ENCODE measurements around the gene SLC25A42.
A peak's percentile ranks its signal among the peaks of the same experiment; 100 is the strongest.

The SLC25A42 gene

DNA sequence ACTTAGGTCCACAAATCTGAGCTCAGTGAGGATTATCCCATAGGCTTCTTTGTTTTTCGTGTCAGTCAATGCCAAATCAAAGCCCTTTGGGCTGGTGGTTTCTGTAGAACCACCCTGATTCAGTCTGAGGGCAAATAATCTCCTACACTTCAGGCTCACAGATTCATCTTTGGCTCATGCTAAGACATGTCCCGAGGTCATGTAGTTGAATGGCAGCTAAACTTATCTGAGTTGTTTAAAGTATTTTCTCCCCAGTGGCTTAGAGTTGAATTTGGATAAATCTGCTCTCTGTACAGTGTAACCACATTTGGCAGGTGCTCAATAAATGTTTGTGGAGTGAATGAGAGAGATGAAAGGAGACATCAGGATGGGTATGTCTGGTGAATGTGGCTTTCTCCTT lies 13.1 kb upstream of the SLC25A42 start:
- no peak for DNase-seq (ENCODE audit: low read depth)

DNA sequence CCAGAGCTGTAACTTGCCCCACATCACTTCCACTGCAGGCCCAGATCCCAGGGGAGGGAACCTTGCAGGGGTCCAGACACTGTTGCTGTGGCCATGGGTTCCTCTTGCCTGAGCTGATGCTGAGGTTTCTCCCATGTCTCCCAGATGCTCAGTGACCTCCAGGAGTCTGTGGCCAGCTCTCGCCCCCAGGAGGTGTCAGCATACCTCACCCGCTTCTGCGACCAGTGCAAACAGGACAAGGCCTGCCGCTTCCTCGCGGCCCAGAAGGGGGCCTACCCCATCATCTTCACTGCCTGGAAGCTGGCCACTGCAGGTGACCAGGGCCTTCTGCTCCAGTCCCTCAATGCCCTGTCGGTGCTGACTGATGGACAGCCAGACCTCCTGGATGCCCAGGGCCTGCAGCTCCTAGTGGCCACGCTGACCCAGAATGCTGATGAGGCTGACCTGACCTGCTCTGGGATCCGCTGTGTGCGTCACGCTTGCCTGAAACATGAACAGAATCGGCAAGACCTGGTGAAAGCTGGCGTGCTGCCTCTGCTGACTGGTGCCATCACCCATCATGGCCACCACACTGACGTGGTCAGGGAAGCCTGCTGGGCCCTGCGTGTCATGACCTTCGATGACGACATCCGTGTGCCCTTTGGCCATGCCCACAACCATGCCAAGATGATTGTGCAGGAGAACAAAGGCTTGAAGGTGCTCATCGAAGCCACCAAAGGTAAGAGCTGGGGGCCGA lies 12.1 kb upstream of the SLC25A42 start:
- no peak for DNase-seq (ENCODE audit: low read depth)

DNA sequence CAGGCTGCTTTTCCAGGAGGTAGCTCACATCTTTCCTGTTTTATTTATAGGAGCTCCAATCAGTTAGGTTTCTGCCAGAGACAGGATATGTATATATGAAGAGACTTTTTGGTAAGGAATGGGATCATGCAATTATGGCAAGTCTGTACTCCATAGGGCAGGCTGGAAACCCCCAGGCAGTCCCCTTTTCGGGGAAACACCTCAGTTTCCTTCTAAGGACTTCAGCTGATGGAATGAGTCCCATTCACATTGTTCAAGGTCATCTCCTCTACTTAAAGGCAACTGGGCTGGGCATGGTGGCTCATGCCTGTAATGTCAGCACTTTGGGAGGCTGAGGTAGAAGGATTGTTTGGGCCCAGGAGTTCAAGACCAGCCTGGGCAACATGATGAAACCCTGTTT lies 10.9 kb upstream of the SLC25A42 start:
- DNase-seq (ENCODE audit: low read depth): no peak

DNA sequence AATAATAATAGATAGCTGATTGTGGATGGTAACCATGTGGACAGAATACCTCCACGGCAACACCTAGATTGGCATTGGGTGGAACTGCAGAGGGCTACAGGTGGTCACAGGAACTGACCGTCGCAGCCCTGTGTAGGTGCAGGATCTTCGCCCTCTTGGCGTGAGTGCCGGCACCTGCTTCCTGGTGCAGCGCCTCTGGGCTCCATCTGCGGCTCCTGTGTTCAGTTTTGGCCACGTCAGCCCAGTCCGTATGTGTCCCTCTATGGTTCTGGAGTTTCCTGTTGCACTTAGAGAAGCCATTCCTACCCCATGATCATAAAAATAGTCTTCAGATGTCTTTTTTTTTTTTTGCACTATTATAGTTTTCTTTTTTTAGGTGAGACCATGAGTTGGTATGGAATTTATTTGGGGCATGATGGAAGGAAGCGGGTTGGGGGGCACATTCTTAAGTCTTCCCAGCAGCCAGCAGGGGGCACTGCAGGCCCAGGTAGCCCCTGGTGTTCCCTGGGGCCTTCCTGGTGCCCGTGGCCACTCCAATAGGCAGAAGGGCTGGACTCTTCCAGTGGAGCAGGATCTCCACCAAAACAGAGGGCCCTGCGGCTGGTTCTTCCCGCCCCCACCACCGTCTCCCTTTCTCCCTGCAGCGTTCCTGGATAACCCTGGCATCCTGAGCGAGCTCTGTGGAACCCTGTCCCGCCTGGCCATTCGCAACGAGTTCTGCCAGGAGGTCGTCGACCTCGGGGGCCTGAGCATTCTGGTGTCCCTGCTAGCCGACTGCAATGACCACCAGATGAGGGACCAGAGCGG lies 10.1 kb upstream of the SLC25A42 start:
- DNase-seq (ENCODE audit: low read depth): peak; percentile 46

DNA sequence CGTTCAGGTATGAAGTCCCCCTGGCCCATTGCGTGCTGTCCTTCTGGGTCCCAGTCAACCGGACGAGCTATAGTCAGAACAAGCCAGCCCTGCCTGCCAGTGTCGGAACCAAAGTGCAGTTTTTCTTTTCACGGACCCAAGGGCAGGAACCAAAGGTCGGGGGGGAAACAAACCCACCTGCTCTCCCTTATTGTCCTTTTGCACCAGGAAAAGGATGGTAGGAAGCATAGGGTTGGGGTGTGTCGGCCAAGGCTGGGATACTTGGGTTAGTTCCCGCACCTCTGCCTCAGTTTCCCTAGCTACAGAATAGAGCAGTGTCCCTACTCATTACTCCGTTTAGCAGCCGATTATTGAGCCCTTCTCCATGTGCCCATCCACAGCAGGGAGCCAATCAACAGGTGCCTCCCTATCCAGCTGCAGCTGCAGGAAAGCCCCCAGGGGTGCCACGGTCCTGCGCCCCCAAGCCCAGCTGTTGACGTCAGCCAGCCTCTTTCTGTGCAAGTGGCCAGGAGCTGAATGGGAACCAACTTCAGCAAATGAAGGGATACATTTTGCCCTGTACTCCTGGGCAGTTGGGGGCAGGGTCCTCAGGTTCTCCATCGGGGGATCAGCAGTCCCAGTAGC lies 9.4 kb upstream of the SLC25A42 start:
- DNase-seq (ENCODE audit: low read depth): no peak

DNA sequence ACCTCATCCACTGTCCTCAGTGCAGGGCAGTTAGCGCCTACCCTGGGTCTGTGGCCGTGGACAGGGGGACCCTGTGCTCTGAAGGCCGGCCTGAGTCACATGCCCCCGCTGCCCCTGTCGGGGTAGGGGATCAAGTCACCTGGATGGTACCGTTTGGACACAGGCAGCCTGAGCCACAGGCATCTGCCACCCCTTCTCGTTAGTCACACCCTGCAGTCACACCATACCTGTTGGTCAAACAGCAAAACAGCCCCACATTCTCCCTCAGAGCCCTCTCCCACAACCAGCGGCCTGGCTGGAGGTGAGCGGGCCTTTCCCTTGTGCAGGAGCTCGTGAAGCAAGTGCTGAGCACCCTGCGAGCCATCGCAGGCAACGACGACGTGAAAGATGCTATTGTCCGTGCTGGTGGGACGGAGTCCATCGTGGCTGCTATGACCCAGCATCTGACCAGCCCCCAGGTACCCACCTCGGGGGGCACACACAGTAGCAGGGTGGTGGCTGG lies 8.8 kb upstream of the SLC25A42 start:
- DNase-seq (ENCODE audit: low read depth): no peak

DNA sequence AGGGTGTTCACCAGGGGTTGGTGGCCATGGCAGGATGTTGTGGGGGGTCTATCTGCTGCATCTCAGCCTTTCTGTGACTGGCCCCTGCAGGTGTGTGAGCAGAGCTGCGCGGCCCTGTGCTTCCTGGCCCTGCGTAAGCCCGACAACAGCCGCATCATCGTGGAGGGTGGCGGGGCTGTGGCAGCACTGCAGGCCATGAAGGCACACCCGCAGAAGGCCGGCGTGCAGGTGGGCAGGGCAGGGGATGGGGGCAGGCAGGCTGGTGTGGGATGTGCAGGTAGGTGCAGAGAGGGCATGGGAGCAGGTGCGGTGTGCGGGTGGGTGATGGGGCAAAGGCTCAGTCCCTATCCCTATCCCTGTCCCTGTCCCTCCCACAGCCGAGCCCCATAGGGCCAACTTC lies 8.1 kb upstream of the SLC25A42 start:
- DNase-seq (ENCODE audit: low read depth): no peak

DNA sequence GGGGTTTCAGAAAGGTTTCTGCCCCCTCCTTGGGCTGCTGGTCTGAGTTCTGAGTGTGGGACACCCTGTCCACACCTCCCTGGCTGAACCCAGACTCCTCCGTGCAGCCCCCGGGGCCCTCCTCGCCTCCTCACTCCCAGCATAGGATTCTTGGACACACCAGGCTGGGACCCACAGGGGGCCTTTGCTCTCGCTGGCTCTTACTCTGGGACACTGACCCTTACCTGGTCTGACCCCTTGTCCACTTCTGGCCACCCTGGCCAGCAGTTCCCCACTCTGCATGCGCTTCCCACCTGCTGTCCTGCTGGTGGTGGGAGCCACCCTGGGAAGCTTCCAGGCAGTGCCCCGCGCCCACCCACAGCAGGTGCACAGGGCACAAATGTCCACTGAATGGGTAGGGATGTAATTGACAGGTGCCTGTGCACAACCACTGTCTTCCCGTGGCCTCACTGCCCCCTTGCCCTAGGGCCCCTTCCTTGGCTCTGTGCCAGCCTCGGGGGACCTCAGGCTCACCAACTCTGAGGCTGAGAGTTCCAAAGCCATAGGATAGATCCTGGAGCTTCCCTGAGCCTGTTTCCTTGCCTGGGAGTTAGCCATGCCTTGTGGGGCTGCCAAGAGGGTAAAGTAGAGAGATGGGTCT lies 7.0 kb upstream of the SLC25A42 start:
- no peak for DNase-seq (ENCODE audit: low read depth)

DNA sequence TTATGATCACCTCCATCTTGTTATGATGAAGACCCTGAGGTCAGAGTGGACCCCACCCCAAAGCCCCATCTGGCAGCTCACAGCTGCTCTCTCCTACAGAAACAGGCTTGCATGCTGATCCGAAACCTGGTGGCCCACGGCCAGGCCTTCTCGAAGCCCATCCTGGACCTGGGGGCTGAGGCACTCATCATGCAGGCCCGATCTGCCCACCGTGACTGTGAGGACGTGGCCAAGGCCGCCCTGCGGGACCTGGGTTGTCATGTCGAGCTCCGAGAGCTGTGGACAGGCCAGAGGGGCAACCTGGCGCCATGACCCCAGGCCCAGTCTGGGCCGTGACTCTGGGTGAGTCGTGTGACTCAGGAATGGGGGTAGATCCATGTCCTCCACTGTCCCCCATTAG lies 6.5 kb upstream of the SLC25A42 start:
- no peak for DNase-seq (ENCODE audit: low read depth)

DNA sequence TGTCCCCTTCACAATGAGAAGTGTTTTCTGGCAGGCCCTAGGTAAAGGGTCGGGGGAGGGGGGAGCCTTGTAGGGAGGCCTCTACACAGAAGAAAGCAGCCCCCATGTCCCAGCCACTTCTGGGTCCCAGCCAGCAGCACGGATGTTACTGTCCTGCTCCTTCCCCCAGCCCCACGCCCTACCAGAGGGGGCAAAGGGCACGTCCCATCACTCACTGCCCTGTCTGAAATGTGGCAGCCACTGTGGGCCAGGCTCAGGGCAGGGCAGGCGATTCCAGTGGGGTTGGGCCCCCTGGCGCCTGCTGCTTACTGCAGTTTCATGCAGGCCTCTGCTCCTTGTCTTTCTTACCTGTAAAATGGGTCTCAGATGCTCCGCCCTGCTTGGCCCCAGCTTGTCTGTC lies 6.1 kb upstream of the SLC25A42 start:
- DNase-seq (ENCODE audit: low read depth): no peak

DNA sequence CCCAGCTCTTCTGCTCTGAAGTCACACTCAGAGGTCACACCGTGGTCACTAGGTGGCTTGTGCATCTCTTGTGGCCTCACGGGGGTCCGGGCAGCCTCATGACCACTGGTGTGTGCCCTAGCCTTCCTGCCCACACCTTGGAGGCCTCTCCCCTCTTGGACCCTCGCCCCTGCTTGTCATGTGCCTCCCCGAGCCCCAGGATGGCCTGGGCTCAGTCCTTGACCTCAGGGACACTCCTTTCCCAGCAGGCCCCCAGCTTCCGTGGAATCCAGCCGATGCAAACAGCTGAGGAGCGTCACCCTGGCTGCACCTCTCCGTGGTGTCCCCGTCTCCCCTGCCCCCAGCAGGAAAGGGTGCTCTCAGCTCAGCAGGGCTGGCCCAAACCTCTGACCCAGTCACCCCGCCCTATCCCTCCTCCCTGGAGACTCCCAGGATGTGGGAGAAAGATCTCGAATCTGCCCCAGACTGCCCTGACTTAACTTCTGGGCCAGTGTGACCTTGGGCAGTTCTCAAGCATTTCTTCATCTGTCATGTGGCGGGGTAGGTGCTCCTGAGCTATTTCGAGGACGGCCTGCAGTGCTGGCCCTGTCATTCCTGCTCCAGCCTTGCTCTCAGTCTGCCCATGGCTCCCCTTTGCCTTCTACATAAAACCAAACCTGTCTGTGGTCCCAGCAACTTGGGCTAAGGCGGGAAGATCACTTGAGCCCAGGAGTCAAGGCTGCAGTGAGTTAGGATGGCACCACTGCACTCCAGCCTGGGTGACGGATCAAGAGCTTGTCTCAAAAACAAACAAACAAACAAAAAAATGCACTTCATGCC lies 4.6 kb upstream of the SLC25A42 start:
- DNase-seq (ENCODE audit: low read depth): no peak

DNA sequence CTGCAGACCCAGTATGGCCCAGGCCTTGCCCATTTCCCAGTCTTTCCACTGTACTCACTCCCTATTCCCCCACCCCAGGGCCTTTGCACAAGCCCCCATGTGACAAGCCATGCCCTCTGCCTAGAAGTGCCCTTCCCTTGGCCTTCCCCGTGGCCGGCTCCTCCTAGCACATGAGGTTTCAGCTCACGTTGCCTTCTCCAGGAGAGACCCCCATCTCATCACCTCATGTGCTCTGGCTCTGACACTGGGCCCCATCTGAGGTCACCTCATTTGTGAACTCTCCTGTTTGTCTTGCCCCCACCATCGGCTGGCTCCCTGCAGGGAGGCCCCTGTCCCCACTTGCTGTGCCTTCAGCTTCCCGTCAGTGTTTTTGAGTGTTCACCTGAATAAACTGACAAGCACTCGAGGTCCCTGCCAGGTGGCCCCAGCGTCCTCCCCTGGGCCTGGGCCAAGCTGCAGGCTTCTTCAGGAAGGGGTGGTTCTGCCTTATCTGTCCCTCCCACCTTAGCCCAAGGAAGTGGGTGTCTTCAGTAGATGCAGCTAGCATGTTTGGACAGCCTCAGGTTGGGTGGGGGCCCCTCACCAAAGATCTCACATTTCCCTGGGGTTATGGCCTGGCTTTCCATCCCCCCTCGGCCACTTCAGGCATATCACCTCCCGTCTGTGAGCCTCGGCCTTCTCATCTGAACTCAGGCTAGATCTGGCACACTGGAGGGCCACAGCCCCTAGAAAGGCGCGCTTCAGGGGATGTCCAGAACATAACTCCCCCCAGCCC lies 3.8 kb upstream of the SLC25A42 start:
- DNase-seq (ENCODE audit: low read depth): no peak

DNA sequence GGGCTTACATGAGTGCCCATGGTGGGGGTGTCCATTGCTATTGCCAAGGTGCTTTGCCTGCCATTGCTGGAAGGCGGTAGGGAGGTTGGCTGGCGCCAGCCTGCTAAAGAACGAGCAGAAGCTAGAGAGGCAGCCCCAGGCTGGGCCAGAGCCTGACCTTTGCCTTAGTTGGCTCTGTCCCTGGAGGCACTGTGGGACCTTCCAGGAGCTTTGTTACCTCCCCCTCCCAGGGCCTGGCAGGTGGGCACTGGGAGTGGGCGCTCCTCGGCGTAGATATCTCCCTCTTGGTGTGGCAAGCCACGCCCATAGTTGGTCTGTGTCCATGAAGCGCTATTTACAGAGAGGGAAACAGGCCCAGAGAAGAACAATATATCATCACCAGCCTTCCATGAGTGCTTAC lies 2.3 kb upstream of the SLC25A42 start:
- DNase-seq (ENCODE audit: low read depth): no peak

DNA sequence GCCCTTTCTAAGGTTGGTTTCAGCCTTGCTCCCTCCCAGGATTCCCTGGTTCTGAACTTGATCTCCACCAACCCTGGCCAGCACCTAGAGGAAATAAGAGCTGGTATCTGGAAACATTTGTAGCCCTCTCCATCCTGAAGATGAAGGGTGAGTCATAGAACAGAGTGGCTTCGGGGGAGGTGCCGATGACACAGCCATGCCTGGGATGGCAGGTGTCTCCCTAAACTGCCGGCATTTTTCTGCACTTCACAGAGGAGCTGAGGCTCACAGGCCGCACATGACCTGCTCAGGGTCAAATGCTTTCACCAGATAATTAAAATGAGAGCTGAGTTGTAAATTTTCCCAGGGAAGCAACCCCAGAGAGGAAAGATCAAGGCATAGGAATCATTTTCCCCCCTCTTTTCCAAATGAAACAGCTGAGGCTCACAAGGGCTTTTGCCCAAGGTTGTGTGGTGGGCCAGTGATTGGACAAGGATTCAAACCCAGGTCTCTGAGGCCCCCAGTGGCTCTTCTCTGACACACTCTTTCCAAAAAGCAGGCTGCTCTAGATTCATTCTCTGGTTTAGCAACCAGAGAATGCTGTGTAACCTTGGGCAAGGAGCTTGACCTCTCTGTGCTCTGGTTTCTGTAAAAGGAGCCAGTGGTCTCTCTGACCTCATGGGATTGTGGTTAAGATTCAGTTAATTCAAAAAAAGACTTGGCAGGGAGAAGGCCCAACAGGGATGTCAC lies 1.2 kb upstream of the SLC25A42 start:
- peak; percentile 21 for DNase-seq (ENCODE audit: low read depth)

DNA sequence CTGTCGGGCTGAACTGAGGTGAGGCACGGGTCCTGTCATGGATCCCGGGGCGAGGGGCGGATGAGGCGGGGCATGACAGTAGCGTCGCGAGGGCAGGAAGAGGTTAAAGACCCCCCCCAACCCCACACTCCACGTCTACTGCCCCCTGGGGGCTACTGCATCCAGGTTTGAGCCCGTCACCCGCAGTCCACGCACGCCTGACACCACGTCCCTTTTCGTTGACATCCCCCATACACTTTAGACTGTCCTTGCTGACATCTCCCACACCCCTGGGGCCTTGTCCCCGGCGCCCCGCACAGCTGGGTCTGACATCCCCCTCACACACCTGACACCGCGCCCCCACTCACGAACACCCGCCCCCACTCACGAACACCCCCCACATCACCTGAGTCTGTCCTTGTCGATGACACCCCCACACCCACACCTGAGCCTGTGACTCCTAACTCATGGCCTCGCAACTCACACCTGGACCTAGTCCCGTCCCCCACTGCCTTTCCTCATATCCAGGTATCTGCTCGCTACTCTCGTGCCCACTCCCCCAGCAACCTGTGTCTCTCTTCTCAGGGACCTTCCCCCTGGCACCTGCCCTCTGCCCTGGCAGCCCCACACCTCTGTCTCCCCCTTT lies 416 bp downstream of the SLC25A42 start:
- no peak for DNase-seq (ENCODE audit: low read depth)

DNA sequence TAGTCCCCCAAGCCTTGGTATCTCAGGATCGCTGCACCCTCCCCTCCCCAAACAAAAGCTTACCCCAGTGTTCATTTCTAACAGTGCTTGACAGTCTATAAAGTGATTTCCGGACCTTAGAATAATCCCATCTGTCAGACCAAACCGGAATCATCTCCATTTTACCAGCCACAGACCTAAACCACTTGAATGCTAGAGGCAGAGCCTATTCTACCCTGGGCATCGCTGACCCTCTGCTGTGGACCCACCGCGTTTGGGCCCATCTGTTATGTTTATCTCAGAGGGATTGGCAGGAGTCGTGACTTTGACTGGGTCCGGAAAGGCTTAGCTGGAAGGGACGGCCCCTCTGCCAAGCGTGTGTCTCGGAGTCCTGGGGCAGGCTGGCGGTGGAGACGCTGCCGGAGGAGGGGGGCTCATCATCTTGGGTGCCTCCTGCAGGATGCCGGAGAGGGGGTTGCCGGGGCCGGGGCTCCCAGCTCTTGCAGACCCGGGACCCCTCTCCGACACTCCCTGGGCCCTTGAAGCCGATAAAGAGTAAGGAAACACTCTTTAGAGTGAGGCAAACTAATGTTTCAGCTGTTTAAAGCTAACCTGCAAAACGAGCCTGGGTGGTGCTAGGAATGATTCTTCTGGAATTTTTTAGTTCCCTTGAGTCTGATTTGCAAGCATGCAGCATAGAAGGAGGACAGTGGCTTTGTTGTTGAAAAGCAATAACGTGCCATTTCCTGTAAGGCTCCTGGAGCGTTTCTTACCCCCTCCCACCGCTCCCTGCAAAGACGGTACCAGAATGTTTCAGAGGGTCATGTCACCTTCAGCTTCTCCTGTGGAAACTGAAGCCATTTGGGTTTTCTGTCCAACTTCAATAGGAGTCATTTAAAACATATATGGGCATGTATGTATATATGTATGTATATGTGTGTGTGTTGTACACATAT lies 1.3 kb downstream of the SLC25A42 start:
- DNase-seq (ENCODE audit: low read depth): peak; percentile 18

DNA sequence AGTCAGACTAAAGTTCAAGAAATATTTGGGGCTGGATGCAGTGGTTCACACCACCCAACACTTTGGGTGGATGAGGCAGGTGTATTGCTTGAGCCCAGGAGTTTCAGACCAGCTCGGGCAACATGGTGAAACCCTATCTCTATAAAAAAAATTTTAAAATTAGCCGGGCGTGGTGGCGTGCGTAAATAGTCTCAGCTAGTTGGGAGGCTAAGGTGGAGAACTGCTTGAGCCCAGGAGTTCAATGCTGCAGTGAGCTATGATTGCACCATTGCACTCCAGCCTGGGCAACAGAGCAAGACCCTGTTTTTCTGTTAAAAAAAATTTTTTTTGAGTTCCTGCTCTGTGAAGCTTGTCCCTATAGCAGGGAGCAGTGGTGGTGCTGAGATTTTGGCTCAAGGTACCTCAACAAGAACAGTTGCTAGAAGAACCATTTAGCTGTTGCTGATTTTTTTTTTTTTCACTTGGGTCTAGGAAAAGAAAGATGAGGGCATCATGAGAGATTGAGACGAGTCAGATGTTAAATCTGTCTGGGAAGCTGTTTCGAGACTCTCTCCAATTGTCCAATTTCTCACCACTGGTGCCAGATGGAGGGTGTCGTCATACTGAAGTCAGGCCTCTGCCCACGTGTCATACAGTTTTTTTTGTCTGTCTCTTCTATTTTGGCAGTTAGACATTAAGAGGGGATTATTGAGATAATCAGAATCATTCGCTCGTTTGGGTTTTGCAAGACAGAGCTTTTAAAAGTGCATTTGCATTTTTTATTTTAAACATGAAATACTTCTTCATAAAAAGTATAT lies 3.7 kb downstream of the SLC25A42 start:
- DNase-seq (ENCODE audit: low read depth): no peak

All from activated T-cell treated with anti-CD3 and anti-CD28 coated beads for 48 hours (primary cell).